ENCODE measurements around the gene RTP3.

DNA sequence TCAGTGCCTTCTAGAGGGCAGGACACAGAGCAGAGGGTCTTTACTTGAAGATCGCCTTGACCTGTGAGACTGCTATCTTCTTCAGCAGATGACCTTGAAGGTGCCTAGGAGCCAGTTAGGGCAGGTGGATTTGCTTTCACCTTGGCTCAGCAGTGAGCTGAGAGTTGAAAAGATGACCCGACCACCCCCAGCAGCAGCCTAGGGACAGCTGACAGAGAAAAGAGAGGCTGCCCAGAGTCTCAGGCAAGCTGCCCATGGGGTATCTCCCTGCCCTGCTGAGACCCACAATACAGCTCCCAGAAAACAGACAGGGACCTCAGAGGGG, 32.6 kb upstream of the RTP3 start:
- TF ChIP-seq POLR2AphosphoS5 (IDR thresholded peaks at IDR 0.05; ENCODE audit: low read depth) = no peak
- TF ChIP-seq EZH2 (IDR thresholded peaks at IDR 0.05; ENCODE audit: low read depth, unreplicated experiment) = no peak
- TF ChIP-seq, protein P1, sequence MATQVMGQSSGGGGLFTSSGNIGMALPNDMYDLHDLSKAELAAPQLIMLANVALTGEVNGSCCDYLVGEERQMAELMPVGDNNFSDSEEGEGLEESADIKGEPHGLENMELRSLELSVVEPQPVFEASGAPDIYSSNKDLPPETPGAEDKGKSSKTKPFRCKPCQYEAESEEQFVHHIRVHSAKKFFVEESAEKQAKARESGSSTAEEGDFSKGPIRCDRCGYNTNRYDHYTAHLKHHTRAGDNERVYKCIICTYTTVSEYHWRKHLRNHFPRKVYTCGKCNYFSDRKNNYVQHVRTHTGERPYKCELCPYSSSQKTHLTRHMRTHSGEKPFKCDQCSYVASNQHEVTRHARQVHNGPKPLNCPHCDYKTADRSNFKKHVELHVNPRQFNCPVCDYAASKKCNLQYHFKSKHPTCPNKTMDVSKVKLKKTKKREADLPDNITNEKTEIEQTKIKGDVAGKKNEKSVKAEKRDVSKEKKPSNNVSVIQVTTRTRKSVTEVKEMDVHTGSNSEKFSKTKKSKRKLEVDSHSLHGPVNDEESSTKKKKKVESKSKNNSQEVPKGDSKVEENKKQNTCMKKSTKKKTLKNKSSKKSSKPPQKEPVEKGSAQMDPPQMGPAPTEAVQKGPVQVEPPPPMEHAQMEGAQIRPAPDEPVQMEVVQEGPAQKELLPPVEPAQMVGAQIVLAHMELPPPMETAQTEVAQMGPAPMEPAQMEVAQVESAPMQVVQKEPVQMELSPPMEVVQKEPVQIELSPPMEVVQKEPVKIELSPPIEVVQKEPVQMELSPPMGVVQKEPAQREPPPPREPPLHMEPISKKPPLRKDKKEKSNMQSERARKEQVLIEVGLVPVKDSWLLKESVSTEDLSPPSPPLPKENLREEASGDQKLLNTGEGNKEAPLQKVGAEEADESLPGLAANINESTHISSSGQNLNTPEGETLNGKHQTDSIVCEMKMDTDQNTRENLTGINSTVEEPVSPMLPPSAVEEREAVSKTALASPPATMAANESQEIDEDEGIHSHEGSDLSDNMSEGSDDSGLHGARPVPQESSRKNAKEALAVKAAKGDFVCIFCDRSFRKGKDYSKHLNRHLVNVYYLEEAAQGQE (IDR thresholded peaks at IDR 0.05; ENCODE audit: unreplicated experiment) = no peak
- TF ChIP-seq CREB1 (CRISPR knock-in tag; IDR thresholded peaks at IDR 0.05; ENCODE audit: low read depth) = no peak
- TF ChIP-seq, protein P2, sequence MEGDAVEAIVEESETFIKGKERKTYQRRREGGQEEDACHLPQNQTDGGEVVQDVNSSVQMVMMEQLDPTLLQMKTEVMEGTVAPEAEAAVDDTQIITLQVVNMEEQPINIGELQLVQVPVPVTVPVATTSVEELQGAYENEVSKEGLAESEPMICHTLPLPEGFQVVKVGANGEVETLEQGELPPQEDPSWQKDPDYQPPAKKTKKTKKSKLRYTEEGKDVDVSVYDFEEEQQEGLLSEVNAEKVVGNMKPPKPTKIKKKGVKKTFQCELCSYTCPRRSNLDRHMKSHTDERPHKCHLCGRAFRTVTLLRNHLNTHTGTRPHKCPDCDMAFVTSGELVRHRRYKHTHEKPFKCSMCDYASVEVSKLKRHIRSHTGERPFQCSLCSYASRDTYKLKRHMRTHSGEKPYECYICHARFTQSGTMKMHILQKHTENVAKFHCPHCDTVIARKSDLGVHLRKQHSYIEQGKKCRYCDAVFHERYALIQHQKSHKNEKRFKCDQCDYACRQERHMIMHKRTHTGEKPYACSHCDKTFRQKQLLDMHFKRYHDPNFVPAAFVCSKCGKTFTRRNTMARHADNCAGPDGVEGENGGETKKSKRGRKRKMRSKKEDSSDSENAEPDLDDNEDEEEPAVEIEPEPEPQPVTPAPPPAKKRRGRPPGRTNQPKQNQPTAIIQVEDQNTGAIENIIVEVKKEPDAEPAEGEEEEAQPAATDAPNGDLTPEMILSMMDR (conservative IDR thresholded peaks at IDR 0.05; ENCODE audit: low read depth in 2 of 2) = no peak

Data from GM23338 (cell line).